ENCODE data around the gene POU2AF3.

The POU2AF3 gene

GRCh38 chr11:111347723-111348115 is 49.4 kb downstream of the POU2AF3 start:
- H3K36me3 Mint-ChIP-seq = no peaks in the 10 kb centered on the region
- peaks cover 4% of the 10 kb centered on the region for H3K27me3 Mint-ChIP-seq
- DNase-seq = no peak
- H3K4me1 Mint-ChIP-seq = no peaks in the 10 kb centered on the region
- H3K27ac Mint-ChIP-seq = no peak overlapping the region
- CTCF ChIA-PET = no interaction called here
- H3K9me3 Mint-ChIP-seq = no peaks in the 10 kb centered on the region
- no peak overlapping the region for H3K4me3 Mint-ChIP-seq

- H3K9me3 Mint-ChIP-seq = no peaks in the 10 kb centered on the region
- H3K27me3 Mint-ChIP-seq = peaks cover 4% of the 10 kb centered on the region
- H3K27ac Mint-ChIP-seq = no peak overlapping the region
- no peak for DNase-seq
- CTCF ChIA-PET = interaction anchor here (0.7 kb wide), 1 partner anchor 40 kb away, joined by 3 read pairs; no protein-coding TSS in a partner anchor
- no peaks in the 10 kb centered on the region for H3K36me3 Mint-ChIP-seq
- no peaks in the 10 kb centered on the region for H3K4me1 Mint-ChIP-seq
- no peak overlapping the region for H3K4me3 Mint-ChIP-seq
These were observed 49.8 kb downstream of the POU2AF3 start for GRCh38 chr11:111348147-111348546.

- no peaks in the 10 kb centered on the region for H3K9me3 Mint-ChIP-seq
- DNase-seq = no peak
- H3K27me3 Mint-ChIP-seq = peaks cover 4% of the 10 kb centered on the region
- H3K4me1 Mint-ChIP-seq = no peaks in the 10 kb centered on the region
- H3K27ac Mint-ChIP-seq = no peak overlapping the region
- H3K36me3 Mint-ChIP-seq = no peaks in the 10 kb centered on the region
- CTCF ChIA-PET = no interaction called here
- H3K4me3 Mint-ChIP-seq = no peak overlapping the region
These were observed 50.9 kb downstream of the POU2AF3 start for GRCh38 chr11:111349191-111349695.

- no peaks in the 10 kb centered on the region for H3K9me3 Mint-ChIP-seq
- DNase-seq = no peak
- H3K27ac Mint-ChIP-seq = no peak overlapping the region
- H3K27me3 Mint-ChIP-seq = peaks cover 4% of the 10 kb centered on the region
- no peak overlapping the region for H3K4me3 Mint-ChIP-seq
- CTCF ChIA-PET = interaction anchor here (0.9 kb wide), 1 partner anchor 78 kb away, joined by 3 read pairs; no protein-coding TSS in a partner anchor
- no peaks in the 10 kb centered on the region for H3K36me3 Mint-ChIP-seq
- no peaks in the 10 kb centered on the region for H3K4me1 Mint-ChIP-seq
These were observed 52.5 kb downstream of the POU2AF3 start for GRCh38 chr11:111350811-111351210.

GRCh38 chr11:111351374-111352055 is 53.2 kb downstream of the POU2AF3 start:
- H3K9me3 Mint-ChIP-seq = no peaks in the 10 kb centered on the region
- no peaks in the 10 kb centered on the region for H3K36me3 Mint-ChIP-seq
- CTCF ChIA-PET = no interaction called here
- no peak for DNase-seq
- no peak overlapping the region for H3K4me3 Mint-ChIP-seq
- no peaks in the 10 kb centered on the region for H3K4me1 Mint-ChIP-seq
- H3K27me3 Mint-ChIP-seq = peaks cover 4% of the 10 kb centered on the region
- H3K27ac Mint-ChIP-seq = no peak overlapping the region

GRCh38 chr11:111352231-111352746 is 53.9 kb downstream of the POU2AF3 start:
- CTCF ChIA-PET = no interaction called here
- Mint-ChIP-seq H3K27me3 (peaks cover 4% of the 10 kb centered on the region), H3K36me3 (no peaks in the 10 kb centered on the region), H3K4me1 (no peaks in the 10 kb centered on the region), H3K9me3 (no peaks in the 10 kb centered on the region), H3K27ac (no peak overlapping the region), H3K4me3 (no peak overlapping the region)
- DNase-seq = no peak

GRCh38 chr11:111352935-111353710 is 54.8 kb downstream of the POU2AF3 start:
- CTCF ChIA-PET = no interaction called here
- Mint-ChIP-seq H3K9me3 (no peaks in the 10 kb centered on the region), H3K36me3 (no peaks in the 10 kb centered on the region), H3K4me3 (no peak overlapping the region), H3K27me3 (peaks cover 4% of the 10 kb centered on the region), H3K4me1 (no peaks in the 10 kb centered on the region), H3K27ac (no peak overlapping the region)
- DNase-seq = no peak

- CTCF ChIA-PET = no interaction called here
- H3K36me3 Mint-ChIP-seq = no peaks in the 10 kb centered on the region
- H3K4me1 Mint-ChIP-seq = no peaks in the 10 kb centered on the region
- no peak overlapping the region for H3K4me3 Mint-ChIP-seq
- no peaks in the 10 kb centered on the region for H3K9me3 Mint-ChIP-seq
- H3K27me3 Mint-ChIP-seq = peaks cover 4% of the 10 kb centered on the region
- no peak for DNase-seq
- no peak overlapping the region for H3K27ac Mint-ChIP-seq
These were observed 55.6 kb downstream of the POU2AF3 start for GRCh38 chr11:111353776-111354600.

GRCh38 chr11:111354601-111354891 is 56.2 kb downstream of the POU2AF3 start:
- Mint-ChIP-seq H3K9me3 (no peaks in the 10 kb centered on the region), H3K4me3 (no peak overlapping the region), H3K27me3 (peaks cover 4% of the 10 kb centered on the region), H3K36me3 (no peaks in the 10 kb centered on the region), H3K27ac (no peak overlapping the region), H3K4me1 (no peaks in the 10 kb centered on the region)
- no peak for DNase-seq
- CTCF ChIA-PET = no interaction called here

GRCh38 chr11:111355101-111355500 is 56.8 kb downstream of the POU2AF3 start:
- peaks cover 4% of the 10 kb centered on the region for H3K27me3 Mint-ChIP-seq

GRCh38 chr11:111355956-111356659 is 57.8 kb downstream of the POU2AF3 start:
- H3K4me3 Mint-ChIP-seq = no peak overlapping the region
- CTCF ChIA-PET = interaction anchor here (1.6 kb wide), 1 partner anchor 72 kb away, joined by 3 read pairs; no protein-coding TSS in a partner anchor
- H3K27ac Mint-ChIP-seq = no peak overlapping the region
- H3K9me3 Mint-ChIP-seq = no peaks in the 10 kb centered on the region
- H3K27me3 Mint-ChIP-seq = peaks cover 4% of the 10 kb centered on the region
- DNase-seq = no peak
- H3K4me1 Mint-ChIP-seq = no peaks in the 10 kb centered on the region
- H3K36me3 Mint-ChIP-seq = no peaks in the 10 kb centered on the region

More at GRCh38 chr11:111355101-111355500, 56.8 kb downstream of the POU2AF3 start:
- Mint-ChIP-seq H3K36me3 (no peaks in the 10 kb centered on the region), H3K27ac (peak overlapping the region; percentile 51), H3K4me3 (no peak overlapping the region), H3K9me3 (no peaks in the 10 kb centered on the region), H3K4me1 (no peaks in the 10 kb centered on the region)
- CTCF ChIA-PET = interaction anchor here (0.6 kb wide), 1 partner anchor 17 kb away, joined by 3 read pairs; no protein-coding TSS in a partner anchor
- DNase-seq = no peak

- Mint-ChIP-seq H3K9me3 (no peaks in the 10 kb centered on the region), H3K36me3 (no peaks in the 10 kb centered on the region), H3K4me1 (no peaks in the 10 kb centered on the region), H3K27me3 (no peaks in the 10 kb centered on the region), H3K27ac (no peak overlapping the region), H3K4me3 (no peak overlapping the region)
- DNase-seq = no peak
- CTCF ChIA-PET = interaction anchor here (1.3 to 1.6 kb wide), 2 partner anchors 67 to 72 kb away, joined by 3 to 4 read pairs; no protein-coding TSS in a partner anchor
These were observed 58.3 kb downstream of the POU2AF3 start for GRCh38 chr11:111356660-111357048.

GRCh38 chr11:111357150-111358037 is 59.0 kb downstream of the POU2AF3 start:
- Mint-ChIP-seq H3K27me3 (no peaks in the 10 kb centered on the region), H3K4me3 (no peak overlapping the region), H3K9me3 (no peaks in the 10 kb centered on the region), H3K27ac (no peak overlapping the region), H3K36me3 (no peaks in the 10 kb centered on the region), H3K4me1 (no peaks in the 10 kb centered on the region)
- CTCF ChIA-PET = interaction anchor here (1.3 to 1.6 kb wide), 2 partner anchors 66 to 71 kb away, joined by 3 to 4 read pairs; no protein-coding TSS in a partner anchor
- no peak for DNase-seq
